Endodermal cell (in vitro differentiated cells): ENCODE results near the gene RPTN. TPM values are rescaled to one million over a fixed set of nuclear protein-coding genes. Genes with fewer than 3 reads are reported as not detected.

Experiments used
- DNase-seq: peaks from one replicate; pipeline ENCODE4 v3.0.0-alpha.2; 2017
- H3K27ac ChIP-seq: 2 replicates; pipeline ENCODE4 v1.5.1; 2013; ENCODE audit warnings: mild to moderate bottlenecking, low read depth, low read length, moderate library complexity
- H3K27me3 ChIP-seq: 2 replicates; pipeline ENCODE4 v1.6.1; 2013; ENCODE audit warnings: mild to moderate bottlenecking, low read length, moderate library complexity; ENCODE audit not compliant: insufficient read depth, control insufficient read depth, poor library complexity, severe bottlenecking
- H3K36me3 ChIP-seq: 2 replicates; pipeline ENCODE4 v1.7.0; 2013; ENCODE audit warnings: mild to moderate bottlenecking, low read length, moderate library complexity; ENCODE audit not compliant: control insufficient read depth, insufficient read depth
- H3K4me1 ChIP-seq: one replicate; pipeline ENCODE4 v1.7.0; 2013; ENCODE audit warnings: low read length; ENCODE audit not compliant: control insufficient read depth, insufficient read depth
- H3K4me3 ChIP-seq: 2 replicates; pipeline ENCODE4 v1.5.1; 2013; ENCODE audit warnings: mild to moderate bottlenecking, low read length, moderate library complexity
- H3K9ac ChIP-seq: 2 replicates; pipeline ENCODE4 v1.6.1; 2013; ENCODE audit warnings: mild to moderate bottlenecking, low read length, moderate library complexity; ENCODE audit not compliant: poor library complexity, severe bottlenecking; ENCODE audit errors: extremely low read depth
- H3K9me3 ChIP-seq: 2 replicates; pipeline ENCODE4 v1.6.1; 2013; ENCODE audit warnings: mild to moderate bottlenecking, low read length, moderate library complexity; ENCODE audit not compliant: control insufficient read depth
- H3K27ac Mint-ChIP-seq: 2 replicates; pipeline ENCODE4 v1.8.0; 2020; ENCODE audit warnings: mixed read lengths
- H3K27me3 Mint-ChIP-seq: 2 replicates; pipeline ENCODE4 v1.8.0; 2021; ENCODE audit warnings: mild to moderate bottlenecking, mixed read lengths; ENCODE audit not compliant: insufficient read depth
- H3K36me3 Mint-ChIP-seq: 2 replicates; pipeline ENCODE4 v1.8.0; 2020; ENCODE audit warnings: low read depth, mixed read lengths
- H3K4me1 Mint-ChIP-seq: 2 replicates; pipeline ENCODE4 v1.8.0; 2020; ENCODE audit warnings: mixed read lengths
- H3K4me3 Mint-ChIP-seq: 2 replicates; pipeline ENCODE4 v1.8.0; 2020; ENCODE audit warnings: mild to moderate bottlenecking, moderate library complexity, mixed read lengths
- H3K9me3 Mint-ChIP-seq: 2 replicates; pipeline ENCODE4 v1.8.0; 2020; ENCODE audit warnings: mild to moderate bottlenecking, mixed read lengths
- CTCF ChIP-seq: fragments of 200-600 bp; sonication (generic); conservative IDR thresholded peaks from 2 replicates; pipeline ENCODE4 v1.5.0; 2021; ENCODE audit warnings: antibody characterized with exemption, mild to moderate bottlenecking
- WGBS, 2 experiments: methylation state at CpG; one replicate each; pipeline versions ENCODE4 v1.1.5 to v1.1.7; 2013; ENCODE audit warnings: missing lambda C conversion rate in 2 of 2, mixed read lengths in 1 of 2; ENCODE audit not compliant: insufficient coverage in 1 of 2, insufficient read length in 1 of 2; 5-methylcytosine and 5-hydroxymethylcytosine counted together
- total RNA-seq, 2 donors: library from RNA; stranded (reverse); fragmentation: NEBNext Ultra II Directional in 1 of 2; extraction: Animal tissue kit (Norgen Biotek cat#: 25700) in 1 of 2; gene quantifications; 2 replicates in 1 of 2; 3 replicates in 1 of 2; pipeline ENCODE4 v1.2.1, GENCODE V29; 2021

Gene RPTN
- total RNA-seq, 2 donors from 2014 or later = not detected

GRCh38 chr1:152110365-152110859 lies 48.6 kb downstream of the RPTN start:
- H3K9me3 Mint-ChIP-seq = no peaks in the 10 kb centered on the region
- DNase-seq = no peak
- no peak for TF ChIP-seq CTCF

DNA sequence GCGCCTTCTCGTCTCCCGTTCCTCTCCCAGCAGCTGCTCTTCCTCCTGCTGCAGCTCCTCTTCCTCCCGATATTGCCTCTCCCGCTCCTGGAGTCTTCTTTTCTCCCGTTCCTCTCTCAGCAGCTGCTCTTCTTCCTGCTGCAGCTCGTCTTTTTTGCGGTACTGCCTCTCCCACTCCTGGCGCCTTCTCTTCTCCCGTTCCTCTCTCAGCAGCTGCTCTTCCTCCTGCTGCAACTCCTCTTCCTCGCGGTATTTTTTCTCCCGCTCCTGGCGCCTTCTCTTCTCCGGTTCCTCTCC lies 49.1 kb downstream of the RPTN start:
- TF ChIP-seq CTCF = no peak
- Histone ChIP-seq H3K36me3 (no peaks in the 10 kb centered on the region), H3K9ac (no peak overlapping the region), H3K4me1 (no peaks in the 10 kb centered on the region), H3K27me3 (peaks cover 98% of the 10 kb centered on the region), H3K27ac (no peak overlapping the region), H3K4me3 (no peak overlapping the region), H3K9me3 (peaks cover 37% of the 10 kb centered on the region)
- Mint-ChIP-seq H3K27ac (no peak overlapping the region), H3K9me3 (no peaks in the 10 kb centered on the region), H3K27me3 (peaks cover 6% of the 10 kb centered on the region), H3K36me3 (no peaks in the 10 kb centered on the region), H3K4me3 (no peak overlapping the region), H3K4me1 (no peaks in the 10 kb centered on the region)
- WGBS, 2 experiments = 58 to 73% methylated on average over 15 of the region's 15 CpGs
- peak; percentile 52 for DNase-seq

More at GRCh38 chr1:152110365-152110859, 48.6 kb downstream of the RPTN start:
- Histone ChIP-seq H3K9ac (no peak overlapping the region), H3K27me3 (peaks cover 98% of the 10 kb centered on the region), H3K27ac (no peak overlapping the region), H3K9me3 (peaks cover 37% of the 10 kb centered on the region), H3K4me1 (no peaks in the 10 kb centered on the region), H3K4me3 (no peak overlapping the region), H3K36me3 (no peaks in the 10 kb centered on the region)
- Mint-ChIP-seq H3K27me3 (peaks cover 2% of the 10 kb centered on the region), H3K4me3 (no peak overlapping the region), H3K27ac (no peak overlapping the region), H3K36me3 (no peaks in the 10 kb centered on the region), H3K4me1 (no peaks in the 10 kb centered on the region)
- 32 to 47% methylated on average over 28 to 31 of the region's 31 CpGs for WGBS, 2 experiments

DNA sequence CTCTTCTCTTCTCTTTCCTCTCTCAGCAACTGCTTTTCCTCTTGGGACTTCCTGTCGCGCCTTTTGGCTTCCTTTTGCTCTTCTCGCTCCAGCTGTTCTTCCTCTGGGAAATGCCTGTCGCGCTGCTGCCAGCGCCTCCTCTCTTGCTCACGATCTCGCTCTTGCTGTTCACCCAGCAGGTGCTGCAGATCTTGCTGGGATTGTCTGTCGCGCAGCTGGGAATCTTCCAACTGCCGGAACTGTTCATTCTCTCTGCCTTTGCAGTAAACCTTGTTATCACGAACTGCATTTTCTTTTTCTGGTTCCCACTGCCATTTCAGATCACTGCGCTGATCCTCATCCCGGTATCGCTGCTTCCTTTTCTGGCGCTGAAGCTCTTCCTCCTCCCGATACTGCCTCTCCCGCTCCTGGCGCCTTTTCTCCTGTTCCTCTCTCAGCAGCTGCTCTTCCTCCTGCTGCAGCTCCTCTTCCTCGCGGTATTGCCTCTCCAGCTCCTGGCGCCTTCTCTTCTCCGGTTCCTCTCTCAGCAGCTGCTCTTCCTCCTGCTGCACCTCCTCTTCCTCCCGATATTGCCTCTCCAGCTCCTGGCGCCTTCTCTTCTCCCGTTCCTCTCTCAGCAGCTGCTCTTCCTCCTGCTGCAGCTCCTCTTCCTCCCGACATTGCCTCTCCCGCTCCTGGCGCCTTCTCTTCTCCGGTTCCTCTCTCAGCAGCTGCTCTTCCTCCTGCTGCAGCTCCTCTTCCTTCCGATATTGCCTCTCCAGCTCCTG lies 49.6 kb downstream of the RPTN start:
- H3K4me3 Mint-ChIP-seq = no peak overlapping the region
- H3K36me3 Mint-ChIP-seq = no peaks in the 10 kb centered on the region
- no peak for TF ChIP-seq CTCF
- H3K27me3 Mint-ChIP-seq = peaks cover 11% of the 10 kb centered on the region
- H3K27ac Mint-ChIP-seq = no peak overlapping the region
- 46 to 65% methylated on average over 31 of the region's 31 CpGs for WGBS, 2 experiments
- no peaks in the 10 kb centered on the region for H3K4me1 Mint-ChIP-seq
- no peak overlapping the region for H3K4me3 ChIP-seq
- H3K27ac ChIP-seq = no peak overlapping the region
- no peaks in the 10 kb centered on the region for H3K36me3 ChIP-seq
- peak; percentile 69 for DNase-seq
- H3K9me3 ChIP-seq = peaks cover 37% of the 10 kb centered on the region
- H3K9me3 Mint-ChIP-seq = no peaks in the 10 kb centered on the region
- H3K9ac ChIP-seq = no peak overlapping the region
- no peaks in the 10 kb centered on the region for H3K4me1 ChIP-seq
- peaks cover 95% of the 10 kb centered on the region for H3K27me3 ChIP-seq
